HepG2 (cell line): ENCODE results near the gene OR6S1. TPM values are rescaled to one million over a fixed set of nuclear protein-coding genes. Genes with fewer than 3 reads are reported as not detected.
A peak's percentile ranks its signal among the peaks of the same experiment; 100 is the strongest.

Experiments used
- ARID3A ChIP-seq: IDR thresholded peaks from 2 replicates; pipeline ENCODE4 v1.6.1; 2012; ENCODE audit warnings: low read depth, low read length, improper control_type of control experiment
- CBX2 ChIP-seq, 2 experiments: fragments of 200-600 bp in 1 of 2; sonication (generic); formaldehyde crosslinking in 1 of 2; IDR thresholded peaks; 2 replicates each; pipeline versions ENCODE4 v1.7.0 to v1.8.1; 2018 to 2022; ENCODE audit warnings: low read depth in 2 of 2, low read length in 1 of 2, mild to moderate bottlenecking in 1 of 2, missing genetic modification reagents in 1 of 2
- CTCF ChIP-seq: sonication (generic); formaldehyde crosslinking; IDR thresholded peaks from 2 replicates; pipeline ENCODE4 v1.5.0; 2020; ENCODE audit warnings: mild to moderate bottlenecking, missing genetic modification reagents, moderate library complexity
- DMAP1 ChIP-seq: IDR thresholded peaks from 2 replicates; pipeline ENCODE4 v1.6.1; 2016
- HBP1 ChIP-seq: IDR thresholded peaks from 2 replicates; pipeline ENCODE4 v1.6.1; 2016; ENCODE audit warnings: low read depth, control low read depth
- HDAC2 ChIP-seq: sonication (generic); formaldehyde crosslinking; IDR thresholded peaks from 2 replicates; pipeline ENCODE4 v1.4.0; 2020; ENCODE audit warnings: missing genetic modification reagents
- ISX ChIP-seq: sonication (generic); formaldehyde crosslinking; conservative IDR thresholded peaks from 2 replicates; pipeline ENCODE4 v1.5.0; 2020; ENCODE audit warnings: missing genetic modification reagents
- KAT7 ChIP-seq: IDR thresholded peaks from 2 replicates; pipeline ENCODE4 v1.6.1; 2018; ENCODE audit warnings: borderline replicate concordance, missing compliant biosample characterization
- KLF9 ChIP-seq: IDR thresholded peaks from 2 replicates; pipeline ENCODE4 v1.6.1; 2016; ENCODE audit warnings: low read depth
- SNAPC2 ChIP-seq: sonication (generic); formaldehyde crosslinking; IDR thresholded peaks from 2 replicates; pipeline ENCODE4 v1.8.1; 2022; ENCODE audit warnings: mild to moderate bottlenecking, missing genetic modification reagents
- SP140L ChIP-seq: sonication (generic); formaldehyde crosslinking; IDR thresholded peaks from 2 replicates; pipeline ENCODE4 v1.4.0; 2020; ENCODE audit warnings: missing genetic modification reagents, borderline replicate concordance
- THYN1 ChIP-seq: sonication (generic); formaldehyde crosslinking; IDR thresholded peaks from 2 replicates; pipeline ENCODE4 v1.8.1; 2023; ENCODE audit warnings: low read depth, mild to moderate bottlenecking, moderate library complexity, missing genetic modification reagents, borderline replicate concordance
- ZMYM3 ChIP-seq: sonication (generic); formaldehyde crosslinking; IDR thresholded peaks from 2 replicates; pipeline ENCODE4 v1.5.1; 2020; ENCODE audit warnings: mild to moderate bottlenecking, missing genetic modification reagents
- ZNF160 ChIP-seq: sonication (generic); formaldehyde crosslinking; IDR thresholded peaks from 2 replicates; pipeline ENCODE4 v1.8.0; 2022; ENCODE audit warnings: mild to moderate bottlenecking, inconsistent platforms, missing genetic modification reagents
- ZNF282 ChIP-seq: fragments of 450-650 bp; IDR thresholded peaks from 2 replicates; pipeline ENCODE4 v1.6.1; 2018; ENCODE audit not compliant: partially characterized antibody
- ZNF292 ChIP-seq: sonication (generic); formaldehyde crosslinking; IDR thresholded peaks from 2 replicates; pipeline ENCODE4 v1.8.1; 2022; ENCODE audit warnings: mild to moderate bottlenecking, low read depth, missing genetic modification reagents, borderline replicate concordance
- ZNF30 ChIP-seq: sonication (generic); formaldehyde crosslinking; IDR thresholded peaks from 2 replicates; pipeline ENCODE4 v1.5.0; 2020; ENCODE audit warnings: mild to moderate bottlenecking, missing genetic modification reagents
- ZNF430 ChIP-seq: sonication (generic); formaldehyde crosslinking; IDR thresholded peaks from 2 replicates; pipeline ENCODE4 v1.9.0; 2021; ENCODE audit warnings: mild to moderate bottlenecking, missing genetic modification reagents
- ZNF451 ChIP-seq: sonication (generic); formaldehyde crosslinking; IDR thresholded peaks from 2 replicates; pipeline ENCODE4 v1.5.0; 2020; ENCODE audit warnings: mild to moderate bottlenecking, missing genetic modification reagents
- ZNF597 ChIP-seq: sonication (generic); formaldehyde crosslinking; IDR thresholded peaks from 2 replicates; pipeline ENCODE4 v1.5.0; 2020; ENCODE audit warnings: missing genetic modification reagents
- ZNF704 ChIP-seq: sonication (generic); formaldehyde crosslinking; IDR thresholded peaks from 2 replicates; pipeline ENCODE4 v1.8.1; 2023; ENCODE audit warnings: mild to moderate bottlenecking, inconsistent platforms, moderate library complexity, missing genetic modification reagents, borderline replicate concordance
- ZNF746 ChIP-seq: sonication (generic); formaldehyde crosslinking; IDR thresholded peaks from 2 replicates; pipeline ENCODE4 v1.8.0; 2022; ENCODE audit warnings: mild to moderate bottlenecking, missing genetic modification reagents
- ZSCAN29 ChIP-seq: sonication (generic); formaldehyde crosslinking; conservative IDR thresholded peaks from 2 replicates; pipeline ENCODE4 v1.4.0; 2020; ENCODE audit warnings: mild to moderate bottlenecking, missing genetic modification reagents
- polyA plus RNA-seq, 8 experiments: library from polyadenylated mRNA; depleted of rRNA in 3 of 8; stranded (reverse) in 7 of 8; unstranded in 1 of 8; fragments of >200 nt; fragmentation: Illumina TruSeq in 4 of 8; extraction: Trizol in 4 of 8; gene quantifications; 2 replicates each; pipeline versions ENCODE4 v1.2.1 to v1.2.3, GENCODE V29; 2011 to 2016; ENCODE audit warnings: low read depth in 4 of 8, missing spikeins in 1 of 8, mixed read lengths in 1 of 8; ENCODE audit not compliant: insufficient read depth in 1 of 8
- total RNA-seq, 5 experiments: library from RNA; depleted of rRNA; stranded (reverse); fragments of >200 nt; fragmentation: Illumina TruSeq; extraction: Trizol; gene quantifications; 2 replicates each; pipeline ENCODE4 v1.2.3, GENCODE V29; 2016; ENCODE audit warnings: low read depth in 1 of 5

Gene OR6S1
- total and polyA plus RNA-seq, 2 of the 13 experiments (the other 11 are each of a cell fraction or from before 2014, with no cell fraction given), result 0.09 TPM; not detected in 1

- TF ChIP-seq CBX2 (IDR thresholded peaks at IDR 0.05; ENCODE audit: low read depth, low read length) (no peak), CBX2 (CRISPR knock-in tag; IDR thresholded peaks at IDR 0.05; ENCODE audit: low read depth) (no peak), ZNF160 (CRISPR knock-in tag) (no peak), SNAPC2 (peak; percentile 1; the same call in 1 of the 2 replicates), DMAP1 (CRISPR knock-in tag) (peak; percentile 41; the same call in 1 of the 2 replicates), THYN1 (CRISPR knock-in tag) (no peak), ISX (CRISPR knock-in tag) (no peak), HBP1 (CRISPR knock-in tag) (peak; percentile 81), KLF9 (CRISPR knock-in tag) (no peak), ARID3A (peak; percentile 67), ZMYM3 (no peak), ZNF282 (no peak), ZSCAN29 (CRISPR knock-in tag) (no peak), ZNF597 (CRISPR knock-in tag) (no peak), HDAC2 (CRISPR knock-in tag) (no peak), ZNF430 (CRISPR knock-in tag) (peak; percentile 70; the same call in 1 of the 2 replicates), ZNF746 (CRISPR knock-in tag) (no peak), CTCF (no peak), ZNF292 (CRISPR knock-in tag) (no peak), KAT7 (CRISPR knock-in tag) (peak; percentile 80), ZNF451 (CRISPR knock-in tag) (no peak), ZNF704 (CRISPR knock-in tag) (no peak), ZNF30 (no peak), SP140L (CRISPR knock-in tag) (no peak)
These were observed 46.8 kb upstream of the OR6S1 start, which contains the start of gene ANG (continued) for GRCh38 chr14:20688167-20688839.
